RPMI8226 (cell line): Measurements from ENCODE around the gene MITF.
"Not testable (repeated sequence)": the region's sequence is repeated elsewhere in the genome, so short reads cannot be mapped to it uniquely, and the experiment has no call there.

Source experiments
- DNase-seq: peaks from one replicate; pipeline ENCODE4 v3.0.0-alpha.2; 2015

MITF gene

GRCh38 chr3:69791106-69791505 lies 51.8 kb downstream of the MITF start:
- DNase-seq, result no peak

- peak; percentile 35 for DNase-seq
These were observed 52.7 kb downstream of the MITF start for GRCh38 chr3:69791919-69792399.

- not testable (repeated sequence) for DNase-seq
These were observed 56.9 kb downstream of the MITF start for GRCh38 chr3:69796126-69796525.

GRCh38 chr3:69803681-69804270 lies 64.5 kb downstream of the MITF start:
- no peak for DNase-seq

GRCh38 chr3:69805491-69805890 lies 66.2 kb downstream of the MITF start:
- no peak for DNase-seq

- DNase-seq, result no peak
These were observed 67.6 kb downstream of the MITF start for GRCh38 chr3:69806735-69807438.

GRCh38 chr3:69807674-69808073 lies 68.4 kb downstream of the MITF start:
- DNase-seq, result no peak

GRCh38 chr3:69809076-69809835 lies 70.0 kb downstream of the MITF start:
- no peak for DNase-seq

- DNase-seq, result no peak
These were observed 72.5 kb downstream of the MITF start for GRCh38 chr3:69811452-69812401.

GRCh38 chr3:69815970-69816369 lies 76.7 kb downstream of the MITF start:
- no peak for DNase-seq

- no peak for DNase-seq
These were observed 78.7 kb downstream of the MITF start for GRCh38 chr3:69817988-69818387.

- peak; percentile 54 for DNase-seq
These were observed 80.0 kb downstream of the MITF start for GRCh38 chr3:69819282-69819681.

GRCh38 chr3:69821133-69821532 lies 81.9 kb downstream of the MITF start:
- no peak for DNase-seq

- DNase-seq, result no peak
These were observed 84.5 kb downstream of the MITF start for GRCh38 chr3:69823743-69824142.

- DNase-seq, result no peak
These were observed 86.2 kb downstream of the MITF start for GRCh38 chr3:69825446-69825845.

GRCh38 chr3:69827127-69827526 lies 87.9 kb downstream of the MITF start:
- DNase-seq, result no peak

GRCh38 chr3:69828817-69829216 lies 89.6 kb downstream of the MITF start:
- no peak for DNase-seq

- DNase-seq, result no peak
These were observed 90.9 kb downstream of the MITF start for GRCh38 chr3:69830147-69830546.

- DNase-seq, result no peak
These were observed 92.5 kb downstream of the MITF start for GRCh38 chr3:69831737-69832136.

GRCh38 chr3:69833591-69833990 lies 94.3 kb downstream of the MITF start:
- DNase-seq, result no peak

GRCh38 chr3:69838217-69838616 lies 99.0 kb downstream of the MITF start:
- no peak for DNase-seq

GRCh38 chr3:69838696-69839515 lies 99.6 kb downstream of the MITF start:
- DNase-seq, result no peak
